ENCODE data around the gene ADCY6.

Gene ADCY6

GRCh38 chr12:48815126-48816110, 26.5 kb upstream of the ADCY6 start:
- DNase-seq (ENCODE audit: low spot score), result peak; percentile 19

- peak; percentile 82 for DNase-seq (ENCODE audit: low spot score)
Observed at GRCh38 chr12:48814262-48815125, 25.6 kb upstream of the ADCY6 start.

DNA sequence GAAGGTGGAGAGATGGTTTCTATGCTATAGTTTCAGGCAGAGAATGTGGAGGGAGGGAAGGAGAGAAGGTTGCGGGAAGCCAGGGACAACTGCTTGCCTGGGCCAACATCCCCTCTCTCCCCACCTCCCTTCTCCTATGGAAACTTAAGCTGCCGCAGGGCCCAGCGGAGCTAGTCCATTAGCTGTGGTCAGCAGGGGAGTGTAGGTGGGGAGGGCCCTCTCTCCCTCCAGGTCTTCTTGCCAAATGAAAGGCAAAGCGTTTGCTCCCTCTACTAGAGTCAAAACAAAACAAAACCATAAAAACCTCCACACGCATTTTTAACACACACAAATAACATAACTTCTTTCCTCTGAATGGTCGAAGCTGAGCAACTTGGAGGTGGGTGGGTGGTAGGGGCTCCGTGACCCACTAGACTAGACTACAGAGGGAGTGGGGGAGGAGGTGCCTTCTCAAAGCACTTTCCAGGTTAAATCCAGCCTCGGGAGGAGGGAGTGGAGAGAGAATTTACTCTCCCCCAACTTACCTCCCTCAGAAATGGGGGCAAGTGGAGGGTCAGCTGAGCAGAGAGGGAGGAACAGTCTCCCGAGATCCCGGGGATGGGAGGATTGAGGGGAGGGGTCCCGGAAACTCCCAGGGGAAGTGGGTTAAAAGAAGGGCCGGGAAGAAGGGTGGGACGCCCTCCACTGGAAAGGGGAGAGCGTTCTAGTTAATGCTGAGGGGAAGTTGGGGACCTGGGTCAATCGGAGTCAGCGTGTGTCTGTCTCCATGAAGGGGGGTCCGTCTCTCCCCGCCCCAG, 24.8 kb upstream of the ADCY6 start:
- DNase-seq (ENCODE audit: low spot score), result no peak

DNA sequence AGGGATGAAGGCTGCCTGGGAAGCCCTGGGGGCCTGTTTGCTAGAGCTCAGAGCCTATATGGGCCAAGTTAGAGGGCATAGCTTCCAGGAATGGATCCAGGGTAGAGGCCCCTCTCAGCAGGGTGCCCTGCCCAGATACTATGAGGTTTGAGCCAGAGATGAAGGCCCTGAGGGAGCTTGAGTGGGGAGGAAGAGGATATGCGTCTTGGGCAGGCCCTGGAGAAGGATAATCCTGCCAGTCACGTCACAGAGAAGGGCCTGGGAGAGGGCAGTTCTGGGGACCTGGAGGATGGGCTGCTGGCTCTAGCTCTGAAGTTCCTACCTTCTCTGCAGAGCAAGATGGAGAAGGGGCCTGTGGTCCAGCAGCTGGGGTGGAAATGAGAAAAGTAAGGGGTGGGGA, 23.5 kb upstream of the ADCY6 start:
- DNase-seq (ENCODE audit: low spot score), result no peak

DNA sequence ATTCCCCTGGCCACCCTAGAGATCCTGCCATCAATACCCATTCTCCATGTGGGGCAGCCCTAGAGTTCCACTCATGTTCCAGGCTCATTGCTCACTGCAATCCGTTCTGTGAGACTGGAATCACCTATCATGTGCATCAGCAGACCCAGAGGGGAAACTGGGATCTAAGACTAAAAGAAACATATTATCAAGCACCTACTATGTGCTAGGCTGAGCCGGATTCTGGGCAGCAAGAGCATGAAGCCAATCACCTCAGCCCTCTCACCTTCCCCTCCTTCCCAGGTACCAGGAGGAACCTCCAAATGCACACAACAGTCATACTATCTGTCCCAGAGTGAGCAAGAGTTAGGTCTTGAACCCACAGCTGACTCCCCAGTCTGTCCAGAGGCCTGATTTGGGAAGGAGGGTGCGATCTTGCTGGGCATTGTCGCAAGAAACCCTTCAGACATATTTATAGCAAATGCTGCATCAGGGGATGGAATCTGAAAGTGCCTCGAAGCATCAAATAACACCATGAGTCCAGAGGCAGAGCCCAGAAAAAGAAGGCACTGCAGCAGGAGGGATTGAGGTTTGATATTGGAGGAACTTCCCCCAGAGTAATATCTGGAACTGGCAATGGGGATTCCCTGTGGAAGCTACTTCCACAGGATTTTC, 22.7 kb upstream of the ADCY6 start:
- no peak for DNase-seq (ENCODE audit: low spot score)

DNA sequence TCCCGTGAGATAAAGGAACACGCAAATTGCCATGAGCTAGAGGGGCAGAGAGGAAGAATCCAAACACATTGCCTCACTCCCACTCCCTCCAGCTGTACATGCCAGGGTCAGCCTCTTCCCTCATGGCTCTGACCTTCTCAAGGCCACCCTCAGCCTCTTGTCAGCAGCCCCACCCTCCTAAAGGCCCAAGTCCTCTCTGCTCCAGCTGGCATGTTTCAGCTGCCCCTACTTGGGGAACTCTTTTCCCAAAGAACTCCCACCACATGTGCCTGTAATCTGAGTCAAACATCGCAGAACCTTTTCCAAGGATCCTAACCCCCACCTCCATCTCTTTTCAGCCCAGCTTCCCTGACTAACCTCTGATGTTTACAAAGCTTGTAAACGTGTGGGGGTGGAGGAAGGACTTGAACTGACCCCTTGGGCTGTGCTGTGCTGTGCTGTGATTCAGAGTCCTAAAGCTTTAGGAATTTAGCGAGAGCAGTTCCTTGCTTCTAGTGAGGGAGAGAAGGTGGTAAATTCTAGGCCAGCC, 22.1 kb upstream of the ADCY6 start:
- DNase-seq (ENCODE audit: low spot score), result no peak

DNA sequence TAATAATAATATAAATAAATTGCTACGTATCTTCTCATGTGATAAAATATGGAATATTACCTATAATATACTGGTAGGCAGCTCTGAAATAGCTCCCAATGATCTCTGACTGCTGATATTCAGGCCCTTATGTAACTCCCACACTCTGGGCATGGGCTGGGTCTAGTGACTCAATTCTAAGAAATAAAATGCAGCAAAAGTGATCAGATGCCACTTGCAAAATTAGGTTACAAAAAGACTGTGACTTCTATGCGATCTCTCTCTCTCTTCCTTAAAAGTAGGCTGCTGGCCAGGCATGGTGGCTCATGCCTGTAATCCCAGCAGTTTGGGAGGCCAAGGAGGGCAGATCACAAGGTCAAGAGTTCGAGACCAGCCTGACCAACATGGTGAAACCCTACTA, 19.1 kb upstream of the ADCY6 start:
- DNase-seq (ENCODE audit: low spot score), result no peak

DNA sequence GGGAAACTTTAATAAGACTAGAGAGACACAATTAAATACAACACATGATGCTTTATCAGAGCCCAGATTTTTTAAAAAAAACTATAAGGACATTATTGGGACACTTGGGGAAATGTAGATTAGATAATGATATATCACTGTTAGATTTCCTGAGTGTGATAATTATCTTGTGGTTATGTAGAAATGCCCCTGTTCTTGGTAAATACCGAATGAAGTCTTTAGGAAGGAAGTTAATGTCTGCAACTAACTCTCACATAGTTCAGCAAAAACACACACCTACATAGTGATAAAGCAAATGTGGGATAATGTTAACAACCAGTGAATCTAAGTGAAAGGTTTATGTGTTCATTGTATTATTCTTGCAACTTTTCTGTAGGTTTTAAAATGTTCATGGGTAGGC, 14.8 kb upstream of the ADCY6 start:
- DNase-seq (ENCODE audit: low spot score), result no peak

GRCh38 chr12:48800971-48801370, 12.1 kb upstream of the ADCY6 start:
- no peak for DNase-seq (ENCODE audit: low spot score)

GRCh38 chr12:48800457-48800856, 11.6 kb upstream of the ADCY6 start:
- DNase-seq (ENCODE audit: low spot score), result no peak

DNA sequence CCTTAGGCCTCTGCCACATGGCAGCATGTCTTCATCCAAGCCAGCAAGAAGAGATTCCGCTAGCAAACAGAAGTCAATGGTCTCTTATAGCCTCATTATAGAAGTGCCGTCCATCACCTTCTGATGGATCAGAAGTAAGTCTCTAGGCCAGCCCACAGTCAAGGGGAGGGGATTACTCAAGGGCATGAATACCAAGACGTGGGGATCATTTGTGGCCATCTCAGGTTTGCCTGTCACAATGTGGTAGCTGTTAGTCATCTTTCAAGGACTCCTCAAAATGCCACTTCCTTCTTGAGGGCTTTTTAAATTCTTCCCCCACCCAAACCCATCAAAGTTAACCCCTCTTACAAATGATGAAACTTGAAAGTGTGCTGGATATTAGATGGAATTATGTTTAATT, 8.1 kb upstream of the ADCY6 start:
- no peak for DNase-seq (ENCODE audit: low spot score)

- DNase-seq (ENCODE audit: low spot score), result peak; percentile 59
Observed at GRCh38 chr12:48795550-48796455, 6.9 kb upstream of the ADCY6 start.

- DNase-seq (ENCODE audit: low spot score), result no peak
Observed at GRCh38 chr12:48794870-48795269, 6.0 kb upstream of the ADCY6 start.

GRCh38 chr12:48793696-48794095, 4.8 kb upstream of the ADCY6 start:
- DNase-seq (ENCODE audit: low spot score), result no peak

GRCh38 chr12:48789858-48790326, 1.0 kb upstream of the ADCY6 start:
- no peak for DNase-seq (ENCODE audit: low spot score)

DNA sequence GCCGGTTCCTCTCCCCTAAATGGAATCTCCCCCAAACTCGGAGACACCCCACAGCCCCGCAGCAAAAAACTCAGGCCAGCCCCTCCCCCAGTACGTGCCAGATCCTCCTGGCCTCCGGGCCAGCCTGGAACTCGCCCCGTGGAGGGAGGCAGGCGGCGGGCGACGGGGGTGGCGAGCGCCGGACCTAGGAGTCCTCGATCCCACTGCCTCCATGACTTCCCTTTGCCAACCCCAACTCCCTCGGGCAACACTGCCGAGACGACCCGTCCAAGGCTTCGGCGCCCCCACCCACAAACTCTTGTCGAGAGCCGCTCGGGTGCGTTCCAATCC, 400 bp downstream of the ADCY6 start:
- no peak for DNase-seq (ENCODE audit: low spot score)

- no peak for DNase-seq (ENCODE audit: low spot score)
Observed at GRCh38 chr12:48787791-48788523, 932 bp downstream of the ADCY6 start.

DNA sequence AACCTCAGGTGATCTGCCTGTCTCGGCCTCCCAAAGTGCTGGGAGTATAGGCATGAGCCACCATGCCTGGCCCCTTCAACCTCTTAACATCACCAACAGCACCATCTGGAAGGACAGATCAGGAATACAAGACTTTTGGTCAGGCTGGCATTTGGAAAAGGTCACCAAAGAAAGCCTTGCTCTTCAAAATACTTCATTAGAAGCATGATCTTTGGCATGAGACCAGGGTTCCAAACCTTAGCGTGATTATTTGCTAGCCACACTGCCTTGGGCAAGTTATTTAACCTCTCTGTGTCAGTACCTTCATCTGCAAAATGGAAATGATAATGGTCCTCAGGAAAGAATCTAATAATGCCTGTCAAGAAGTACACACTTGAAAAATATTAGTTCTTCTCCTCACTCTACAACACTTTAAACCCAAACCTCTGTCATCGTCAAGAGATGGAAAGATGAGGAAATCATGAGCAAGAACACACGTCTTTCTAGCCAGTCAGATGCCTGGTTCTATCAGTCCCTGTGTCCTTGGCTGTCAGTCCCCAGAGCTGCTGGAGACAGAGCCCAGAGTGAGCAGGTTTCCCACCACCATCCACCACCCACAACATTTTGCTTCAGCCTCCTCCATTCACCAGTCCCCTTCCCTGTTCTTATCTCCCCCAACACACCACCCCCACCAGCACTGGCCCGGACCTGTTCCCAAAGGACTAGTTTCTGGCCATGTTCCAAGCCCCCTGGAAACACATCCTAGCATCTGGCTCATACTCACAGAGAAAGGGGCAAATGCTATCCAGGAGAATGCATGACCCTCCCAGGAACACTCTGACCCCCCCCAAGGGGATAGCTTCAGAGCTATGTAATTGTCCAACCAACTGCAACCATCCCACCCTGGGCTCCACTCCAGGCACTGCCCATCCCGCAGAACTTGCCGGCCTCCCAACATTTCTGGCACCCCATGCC, 2.0 kb downstream of the ADCY6 start:
- no peak for DNase-seq (ENCODE audit: low spot score)
